Stimulated activated CD4-positive, alpha-beta T cell treated with anti-CD3 and anti-CD28 coated beads, Interleukin-1b, Interleukin-23, amount 100 ng/mL, for 48 hours (primary cell): Measurements from ENCODE around the gene HLCS.

Experiments used
- DNase-seq: peaks from one replicate; pipeline ENCODE4 v3.0.0-alpha.2; 2020

Gene HLCS

DNA sequence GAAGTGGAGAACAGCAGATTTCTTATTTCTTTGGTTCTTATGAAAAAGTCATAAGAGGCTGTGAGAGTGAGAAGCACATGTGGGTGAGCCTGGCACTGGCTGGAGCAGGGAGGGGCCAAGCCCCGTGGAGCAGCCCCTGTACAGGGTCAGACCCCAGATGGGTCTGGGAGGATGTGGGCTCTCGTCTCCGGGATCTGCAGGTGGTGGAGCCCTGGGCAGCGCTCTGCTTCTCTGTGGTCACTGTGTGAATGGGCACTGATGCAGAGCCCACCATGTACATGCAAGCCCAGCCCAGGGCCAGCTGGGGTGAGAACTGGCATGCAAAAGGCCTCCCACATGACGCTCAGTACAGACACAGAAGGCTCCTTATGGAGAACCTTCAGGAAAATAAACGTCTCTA lies 200.0 kb downstream of the HLCS start:
- no peak for DNase-seq

DNA sequence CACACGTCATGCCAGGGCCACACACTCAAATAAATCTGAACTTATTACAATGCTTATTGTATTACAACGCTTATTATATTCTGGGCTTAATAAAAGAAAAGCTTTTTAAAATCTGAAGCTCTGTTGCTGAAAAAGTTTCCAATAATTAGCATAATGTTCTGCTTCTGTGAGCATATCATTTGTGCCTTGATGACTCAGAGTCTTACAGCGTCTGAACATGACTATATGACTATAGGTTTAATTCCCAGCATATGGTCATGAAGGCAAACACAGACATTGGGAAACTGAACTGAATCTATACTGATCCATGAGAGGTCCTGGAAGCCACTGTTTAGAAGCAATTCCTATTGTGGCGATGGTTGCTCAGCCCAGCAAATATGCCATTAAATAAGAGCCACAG lies 201.2 kb downstream of the HLCS start:
- DNase-seq = no peak

DNA sequence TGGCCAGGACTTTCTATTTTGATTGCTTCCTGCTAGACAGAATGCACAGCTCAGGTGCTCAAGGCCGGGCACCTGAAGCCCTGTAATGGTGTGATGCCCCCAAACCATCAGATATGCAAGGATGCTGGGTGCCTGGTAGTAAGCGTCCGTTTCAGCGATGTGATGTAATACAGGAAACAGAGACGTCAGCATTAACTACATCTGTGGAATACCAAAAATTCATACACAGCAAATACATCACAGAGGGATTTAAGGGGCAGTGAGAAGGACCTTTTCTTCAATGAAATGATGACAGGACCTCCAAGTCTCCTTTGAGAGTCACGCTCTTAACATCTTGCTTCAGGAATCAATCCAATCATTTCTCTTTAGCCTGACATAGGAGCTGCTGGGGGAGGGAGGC lies 203.2 kb downstream of the HLCS start:
- DNase-seq = no peak

DNA sequence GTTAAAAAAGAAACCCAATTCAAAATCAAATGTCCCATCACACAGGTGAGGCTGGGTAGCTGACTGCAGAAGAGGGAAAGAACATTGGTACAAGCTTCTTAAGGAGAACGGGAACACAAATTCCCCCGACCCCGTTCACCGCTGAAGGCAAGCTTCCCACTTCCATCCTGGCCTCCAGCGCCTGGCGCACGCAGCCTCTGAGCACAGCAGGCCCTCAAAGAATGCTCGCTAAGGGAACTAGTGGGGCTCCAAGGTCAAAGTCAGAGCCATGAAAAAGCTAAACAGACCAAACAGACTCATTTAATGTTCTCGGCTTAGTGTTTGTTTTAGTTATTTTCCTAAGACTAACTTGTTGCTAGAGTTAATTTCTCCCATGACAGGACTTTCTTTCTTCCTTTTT lies 203.8 kb downstream of the HLCS start:
- DNase-seq = no peak

DNA sequence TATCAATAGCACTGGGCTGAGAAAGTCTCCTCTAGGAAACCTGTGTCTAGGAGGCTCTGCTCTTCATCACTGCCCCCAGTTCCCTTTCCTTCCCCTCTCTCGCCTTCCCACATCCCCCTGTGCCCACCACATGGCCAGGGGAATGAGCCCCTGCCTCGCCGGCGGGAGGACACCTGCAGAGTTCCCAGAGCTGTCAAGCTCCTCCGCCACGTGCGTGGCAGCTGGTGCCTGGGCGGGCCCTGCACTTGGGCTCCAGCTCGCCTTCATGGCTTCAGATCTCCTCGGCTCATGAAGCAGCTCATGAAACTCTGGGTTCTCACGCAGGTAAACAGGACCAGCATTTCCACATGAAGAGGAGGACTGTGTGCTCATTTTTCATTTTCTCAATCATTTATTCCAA lies 204.8 kb downstream of the HLCS start:
- no peak for DNase-seq

DNA sequence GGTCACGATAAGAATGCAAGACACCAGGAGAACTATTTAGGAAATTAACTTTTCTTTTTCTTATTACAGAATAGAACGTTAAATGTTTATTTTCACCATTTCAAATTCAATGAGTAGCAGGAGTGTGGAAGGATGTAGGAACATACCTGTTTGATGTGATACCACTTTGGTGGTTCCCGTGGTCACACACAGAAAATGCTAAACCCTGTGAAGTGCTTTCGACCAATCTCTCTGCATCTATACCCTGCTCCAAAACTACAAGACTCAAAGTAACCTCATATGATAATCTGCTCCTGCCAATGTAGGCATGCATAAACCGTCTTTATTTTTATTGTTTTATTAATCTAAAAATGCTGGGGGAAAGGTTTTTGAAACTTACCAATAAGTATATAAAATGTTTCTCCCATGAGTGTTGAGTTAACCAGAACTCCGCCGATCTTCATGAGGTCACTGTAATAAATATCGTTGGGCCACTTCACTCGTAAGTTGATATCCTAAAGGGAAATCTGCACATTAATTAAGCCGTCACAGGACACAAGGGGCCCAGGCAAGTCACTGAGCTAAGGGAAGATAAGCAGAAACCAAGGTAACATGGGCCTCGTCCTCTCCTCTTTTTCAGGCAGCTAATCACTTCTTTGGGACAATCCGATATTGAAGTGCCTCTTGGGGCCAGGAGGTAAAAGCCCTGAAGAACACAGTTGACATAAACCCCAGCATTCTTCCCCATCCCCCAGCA lies 207.0 kb downstream of the HLCS start:
- no peak for DNase-seq

DNA sequence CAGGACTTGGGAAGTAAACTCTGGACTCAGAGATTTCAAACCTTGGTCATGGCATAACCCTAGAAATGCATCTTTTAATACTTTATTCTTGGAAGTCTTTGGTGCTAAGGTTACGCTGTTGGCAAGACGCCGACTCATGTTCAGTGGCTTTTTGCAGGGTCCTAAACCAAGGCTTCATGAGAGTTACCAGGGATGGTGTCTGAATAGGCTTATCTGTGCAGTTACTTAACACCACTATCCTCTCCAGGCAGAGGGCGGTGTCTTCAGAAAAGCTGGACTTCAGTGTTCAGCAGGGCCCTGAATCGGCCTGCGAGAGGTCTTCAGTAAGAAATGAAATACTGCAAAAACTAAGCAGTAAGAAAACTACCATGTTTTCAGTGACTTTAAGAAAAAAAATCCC lies 209.3 kb downstream of the HLCS start:
- no peak for DNase-seq

DNA sequence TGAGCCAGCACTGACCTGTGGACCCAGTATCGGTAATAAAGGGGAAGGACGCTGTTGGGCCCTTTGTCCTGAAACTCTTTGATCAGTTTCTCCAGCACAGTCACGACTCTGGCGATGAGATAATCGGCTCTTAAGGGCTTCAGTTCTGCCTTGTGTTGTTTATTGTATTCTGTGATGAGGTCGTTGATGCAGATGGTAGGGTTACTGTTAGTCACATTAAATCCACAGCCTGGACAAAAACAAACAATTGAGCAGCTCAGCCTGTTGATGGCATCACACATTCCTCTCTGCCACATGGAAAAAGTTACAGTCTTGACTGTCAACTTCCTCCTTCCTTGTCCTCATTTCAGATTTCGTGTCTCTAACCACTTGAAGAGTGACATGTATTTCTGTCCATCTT lies 209.9 kb downstream of the HLCS start:
- no peak for DNase-seq

DNA sequence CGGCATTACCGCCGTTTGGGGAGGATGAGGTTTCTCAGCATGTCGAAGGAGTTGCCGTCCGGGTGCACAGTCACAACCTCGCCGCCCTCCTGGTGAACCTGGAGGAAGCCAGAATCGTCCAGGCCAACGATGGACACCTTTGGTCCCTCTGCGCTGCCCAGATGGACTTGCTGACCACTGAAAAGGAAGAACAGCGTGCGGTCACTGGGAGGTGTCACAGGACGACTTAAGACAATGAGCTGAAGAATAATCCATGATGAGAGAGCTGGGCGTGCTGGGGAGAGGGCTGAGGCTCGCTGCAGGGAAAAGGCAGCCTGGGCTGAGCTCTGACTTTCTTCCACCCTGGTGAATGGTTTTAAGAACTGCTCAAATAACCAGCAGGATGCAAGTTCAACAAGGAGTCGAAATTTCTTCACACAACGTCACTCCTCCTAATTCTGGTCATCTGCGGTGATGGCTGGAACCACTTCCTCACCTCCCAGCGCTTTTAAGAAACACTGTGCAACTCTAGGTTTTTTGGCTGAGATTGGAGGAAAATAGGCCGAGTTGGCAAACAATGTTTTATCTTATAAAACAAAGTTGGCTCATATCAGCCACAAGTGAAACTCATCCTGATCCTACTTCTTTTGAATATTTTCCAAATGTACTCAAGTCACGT lies 212.1 kb downstream of the HLCS start:
- no peak for DNase-seq

DNA sequence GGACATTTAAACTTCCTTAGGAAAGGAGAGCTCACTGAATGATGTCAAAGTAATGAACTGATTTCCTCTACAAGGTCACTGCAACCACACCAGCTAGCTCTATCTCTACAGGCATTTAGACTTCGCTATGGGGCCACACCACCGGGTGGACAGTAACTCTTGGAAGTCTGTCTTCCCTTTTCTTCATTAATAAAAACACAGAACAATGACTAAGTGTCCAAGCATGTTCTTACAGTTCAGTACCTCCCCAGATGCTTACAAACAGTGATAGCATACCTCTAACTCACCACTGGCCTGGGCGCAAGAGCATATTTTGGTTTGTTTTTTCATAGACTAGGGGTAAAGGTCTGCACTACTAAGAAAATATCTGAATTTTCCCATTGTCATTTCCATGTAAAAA lies 212.9 kb downstream of the HLCS start:
- no peak for DNase-seq

DNA sequence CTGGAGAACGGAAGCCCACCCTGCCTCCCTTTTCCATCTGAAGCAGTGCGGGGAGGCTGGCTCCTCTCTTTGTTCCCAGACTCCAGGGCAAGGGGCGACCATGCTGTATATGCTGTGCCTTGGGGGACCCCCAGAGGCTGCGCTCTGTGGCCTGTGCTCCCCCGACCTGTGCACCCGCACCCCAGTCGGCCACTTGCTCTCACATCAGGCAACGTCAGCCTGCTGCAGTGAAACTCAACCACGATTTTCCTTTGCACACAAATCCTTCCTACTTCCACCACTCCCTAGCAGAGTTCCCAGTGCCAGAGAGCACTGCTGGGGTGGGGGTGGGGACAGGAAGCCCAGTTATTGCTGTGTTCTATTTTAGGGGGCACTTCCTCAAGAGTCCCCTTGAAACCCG lies 215.1 kb downstream of the HLCS start:
- no peak for DNase-seq

DNA sequence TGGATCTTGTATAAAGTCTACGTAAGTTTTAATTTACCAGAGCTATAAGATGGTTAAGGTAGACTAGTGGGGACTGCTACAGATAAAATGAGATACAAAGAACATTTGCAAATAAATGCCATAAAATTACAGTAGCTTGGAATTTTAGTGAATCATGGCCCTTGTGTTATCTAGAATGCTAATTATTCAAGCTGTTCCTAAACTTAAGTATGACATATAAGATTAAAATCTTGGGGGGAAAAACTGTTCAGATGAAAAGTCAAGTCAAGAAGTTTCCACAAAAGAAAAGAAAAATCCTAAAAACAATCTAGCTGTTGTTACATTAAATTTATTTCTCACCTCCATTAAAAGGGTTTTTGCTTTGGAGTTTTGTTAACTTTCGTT lies 215.9 kb downstream of the HLCS start:
- no peak for DNase-seq

DNA sequence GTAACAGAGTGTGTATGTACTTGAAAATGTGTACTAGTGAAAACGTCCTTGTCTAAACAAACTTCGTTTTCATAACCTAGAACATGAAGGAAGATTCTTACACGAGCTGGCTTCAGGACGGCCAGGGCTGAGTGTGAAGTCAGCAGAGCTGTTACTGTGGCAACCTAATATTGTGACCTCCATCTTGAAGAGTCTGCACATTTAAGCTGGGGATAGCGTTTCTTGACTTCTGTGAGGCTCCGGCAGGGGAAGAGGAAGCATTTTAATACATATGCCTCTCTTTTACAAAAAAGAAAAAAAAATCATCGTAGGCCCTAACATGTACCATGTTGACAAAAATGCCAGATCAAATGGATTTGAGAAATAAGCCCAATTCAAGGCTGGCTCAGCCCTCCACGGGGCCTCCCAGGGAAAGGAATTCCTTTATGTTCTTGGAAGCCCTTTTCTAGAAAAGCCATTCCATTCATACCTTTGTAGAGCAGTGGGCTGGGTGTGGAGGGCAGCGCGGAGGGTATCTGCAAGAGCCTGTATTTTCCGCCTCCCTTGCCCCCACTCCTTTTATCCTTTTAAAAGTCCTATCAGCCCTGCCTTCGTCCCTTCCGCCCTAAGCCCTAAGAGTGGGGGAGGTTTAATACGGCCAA lies 216.4 kb downstream of the HLCS start:
- no peak for DNase-seq

DNA sequence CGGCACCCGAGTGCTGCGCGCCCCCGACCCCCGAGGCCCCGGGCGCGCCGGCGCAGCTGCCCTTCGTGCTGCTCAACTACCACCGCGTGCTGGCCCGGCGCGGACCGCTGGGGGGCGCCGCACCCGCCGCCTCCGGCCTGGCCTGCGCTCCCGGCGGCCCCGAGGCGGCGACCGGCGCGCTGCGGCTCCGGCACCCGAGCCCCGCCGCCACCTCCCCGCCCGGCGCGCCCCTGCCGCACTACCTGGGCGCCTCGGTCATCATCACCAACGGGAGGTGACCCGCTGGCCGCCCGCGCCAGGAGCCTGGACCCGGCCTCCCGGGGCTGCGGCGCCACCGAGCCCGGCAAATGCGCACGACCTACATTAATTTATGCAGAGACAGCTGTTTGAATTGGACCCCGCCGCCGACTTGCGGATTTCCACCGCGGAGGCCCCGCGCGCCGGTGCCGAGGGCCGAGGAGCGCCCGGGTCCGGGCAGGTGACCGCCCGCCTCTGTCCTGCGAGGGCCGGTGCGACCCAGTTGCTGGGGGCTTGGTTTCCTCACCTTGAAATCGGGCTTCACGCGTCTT lies 218.6 kb downstream of the HLCS start:
- DNase-seq = peak; percentile 50

DNA sequence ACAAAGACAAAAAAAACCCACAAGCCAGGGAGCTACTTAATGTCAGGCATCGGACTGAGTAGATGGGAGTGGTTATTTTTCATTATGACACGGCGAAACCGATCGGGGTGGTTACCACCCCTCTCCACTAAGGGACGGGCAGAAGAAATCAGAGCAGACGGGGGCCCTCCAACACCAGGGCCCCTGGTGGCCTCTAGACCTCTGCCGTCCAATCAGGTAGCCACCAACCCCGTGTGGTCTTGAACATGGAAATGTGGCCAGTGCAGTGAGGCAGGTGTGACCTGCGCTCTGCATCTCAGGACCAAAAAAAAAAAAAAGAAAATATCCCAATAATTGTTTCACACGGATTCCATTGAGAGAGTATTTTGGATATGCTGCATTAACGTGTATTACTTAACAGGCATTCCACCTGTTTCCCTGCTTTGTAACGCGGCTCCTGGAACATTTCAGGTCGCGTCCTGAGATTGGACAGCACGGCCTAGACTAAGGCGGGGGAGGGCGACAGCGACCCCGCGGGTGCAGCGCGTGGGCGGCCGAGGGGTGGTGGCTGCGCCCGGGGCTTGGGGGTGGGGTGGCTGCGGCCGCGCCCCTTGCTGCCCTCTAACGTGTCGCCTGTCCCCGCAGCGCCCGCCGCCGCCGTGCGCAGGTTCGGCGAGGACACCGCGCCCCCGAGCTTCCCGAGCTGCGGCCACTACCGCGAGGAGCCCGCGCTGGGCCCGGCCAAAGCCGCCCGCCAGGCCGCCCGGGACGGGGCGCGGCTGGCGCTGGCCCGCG lies 219.2 kb downstream of the HLCS start:
- DNase-seq = no peak

DNA sequence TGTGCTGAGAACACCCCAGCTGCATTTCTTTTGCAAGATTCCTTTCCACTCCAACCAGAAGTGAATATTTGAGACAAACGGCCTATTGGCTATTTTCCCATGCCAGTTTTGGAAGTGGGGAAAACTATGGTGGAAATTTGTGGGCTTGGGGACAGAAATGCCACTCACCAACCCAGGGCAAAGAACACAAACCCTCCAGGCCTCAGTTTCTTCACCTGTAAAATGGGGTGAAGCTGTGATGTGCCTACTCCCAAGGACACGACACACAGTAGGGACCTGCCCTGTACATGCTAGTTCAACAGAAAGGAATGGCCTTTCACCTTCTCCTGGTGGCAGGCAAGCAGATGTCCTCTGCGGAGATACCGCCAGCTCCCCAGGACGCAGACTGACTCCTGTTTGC lies 221.0 kb downstream of the HLCS start:
- no peak for DNase-seq

DNA sequence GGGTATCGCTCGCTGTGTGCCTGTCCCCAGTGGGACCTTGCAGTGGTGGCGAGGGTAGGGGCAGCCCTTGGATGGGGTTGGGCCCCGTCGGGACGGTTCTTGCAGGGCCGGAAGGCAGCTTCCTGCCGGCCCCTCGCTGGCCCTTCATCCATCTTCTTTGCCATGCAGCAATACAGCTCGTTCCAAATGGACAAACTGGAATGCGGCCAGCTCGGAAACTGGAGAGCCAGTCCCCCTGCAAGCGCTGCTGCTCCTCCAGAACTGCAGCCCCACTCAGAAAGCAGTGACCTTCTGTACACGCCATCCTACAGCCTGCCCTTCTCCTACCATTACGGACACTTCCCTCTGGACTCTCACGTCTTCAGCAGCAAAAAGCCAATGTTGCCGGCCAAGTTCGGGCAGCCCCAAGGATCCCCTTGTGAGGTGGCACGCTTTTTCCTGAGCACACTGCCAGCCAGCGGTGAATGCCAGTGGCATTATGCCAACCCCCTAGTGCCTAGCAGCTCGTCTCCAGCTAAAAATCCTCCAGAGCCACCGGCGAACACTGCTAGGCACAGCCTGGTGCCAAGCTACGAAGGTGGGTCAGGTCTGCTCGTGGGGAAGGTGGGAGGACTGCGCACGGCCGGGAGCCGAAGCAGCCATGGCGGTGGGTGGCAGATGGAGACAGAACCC lies 221.8 kb downstream of the HLCS start:
- DNase-seq = no peak

DNA sequence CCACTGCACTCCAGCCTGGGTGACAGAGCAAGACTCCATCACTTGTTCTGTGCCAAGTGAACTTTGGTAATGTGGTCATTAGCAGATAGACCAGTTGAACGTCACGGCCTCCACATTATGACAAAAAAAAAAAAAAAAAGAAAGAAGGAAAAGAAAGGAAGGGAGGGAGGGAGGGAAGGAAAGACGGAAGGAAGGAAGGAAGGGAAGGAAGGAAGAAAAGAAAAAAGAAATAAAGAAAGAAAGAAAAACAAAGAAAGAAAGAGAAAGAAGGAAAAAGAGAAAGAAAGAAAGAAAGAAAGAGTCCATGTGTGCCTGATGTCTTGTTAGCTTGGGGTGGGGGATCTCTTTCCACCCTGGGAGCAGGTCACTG lies 222.3 kb downstream of the HLCS start:
- no peak for DNase-seq

DNA sequence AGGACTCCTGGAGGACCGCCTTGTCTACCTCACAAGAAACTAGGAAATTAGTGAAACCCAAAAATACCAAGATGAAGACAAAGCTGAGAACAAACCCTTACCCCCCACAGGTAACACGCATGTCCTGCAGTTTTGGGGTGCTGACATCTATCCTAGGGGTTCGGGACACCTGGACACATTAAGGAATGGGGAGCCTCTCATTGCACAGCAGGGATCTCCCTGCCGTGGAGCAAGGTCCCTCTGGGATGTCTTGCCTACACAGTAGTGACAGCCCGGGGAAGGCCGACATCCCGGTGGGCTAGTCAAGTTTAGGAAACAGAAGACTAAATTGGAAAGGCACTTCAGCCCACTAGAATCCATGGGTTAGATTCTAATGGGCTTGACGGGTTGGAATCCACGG lies 223.0 kb downstream of the HLCS start:
- no peak for DNase-seq

DNA sequence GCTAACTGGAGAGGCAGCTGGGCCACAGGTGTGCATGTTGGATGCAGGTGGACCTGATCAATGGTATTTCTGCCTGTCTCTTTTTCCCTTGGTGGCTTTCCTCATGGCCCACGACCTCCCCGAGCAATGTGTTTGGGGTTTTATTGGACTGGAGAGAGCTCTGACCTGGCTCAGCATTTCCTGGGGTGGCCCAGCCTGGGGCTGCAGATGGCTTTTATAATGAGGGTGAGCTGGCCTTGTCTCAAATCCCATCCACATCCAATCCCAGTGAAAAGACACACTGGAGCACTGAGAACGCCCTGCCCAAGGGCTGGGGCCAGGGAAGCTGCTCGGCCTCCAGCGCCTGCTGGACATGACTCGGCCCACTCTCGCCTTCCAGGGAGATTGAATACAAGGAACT lies 223.5 kb downstream of the HLCS start:
- DNase-seq = no peak

DNA sequence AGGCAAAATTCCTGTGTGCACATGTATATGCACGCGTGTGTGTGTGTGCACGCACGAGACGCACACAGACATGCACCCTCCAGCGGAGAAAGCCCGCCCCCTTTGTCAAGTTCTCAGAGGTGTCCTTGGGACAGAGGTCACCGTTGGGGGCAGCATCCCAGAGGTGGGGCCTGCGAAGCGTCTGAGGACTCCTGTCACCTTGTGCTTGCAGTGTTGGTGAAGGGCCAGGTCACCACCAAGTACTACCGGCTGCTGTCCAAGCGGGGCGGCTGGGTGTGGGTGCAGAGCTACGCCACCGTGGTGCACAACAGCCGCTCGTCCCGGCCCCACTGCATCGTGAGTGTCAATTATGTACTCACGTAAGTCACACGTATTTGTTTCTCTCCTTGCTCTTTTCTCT lies 225.0 kb downstream of the HLCS start:
- DNase-seq = no peak

DNA sequence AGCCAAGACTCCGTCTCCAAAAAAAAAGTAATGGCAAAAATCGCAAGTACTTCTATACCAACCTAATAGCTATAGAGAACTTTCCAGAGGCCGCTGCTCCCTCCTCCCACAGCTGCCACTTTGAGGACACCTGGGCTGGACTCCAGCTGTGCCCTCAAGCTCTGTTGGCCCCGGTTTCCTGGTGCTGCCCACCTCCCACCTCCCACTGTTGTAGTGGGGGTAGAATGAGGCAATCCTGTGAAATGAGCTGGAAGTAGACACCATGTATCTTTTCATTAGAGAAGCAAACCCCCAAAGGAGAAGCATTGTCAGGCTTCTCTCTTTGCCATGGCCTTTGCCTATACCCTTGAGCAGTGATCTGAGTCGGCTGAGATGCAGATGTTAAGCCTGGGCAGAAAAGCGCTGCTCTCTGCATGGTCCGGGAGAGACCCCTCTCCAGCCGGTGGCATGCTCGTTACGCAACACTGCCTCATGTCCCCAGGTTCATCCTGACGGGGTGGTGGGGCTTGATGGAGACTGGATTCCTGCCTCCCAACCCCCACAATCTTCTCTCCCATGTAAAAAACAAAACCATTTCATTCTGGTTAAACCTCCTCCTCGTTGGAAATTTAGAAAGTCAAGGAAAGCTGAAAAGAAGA lies 227.9 kb downstream of the HLCS start:
- no peak for DNase-seq
